Kidney (tissue), 14 donors: ENCODE results near the gene DYNLT4. TPM values are rescaled to one million over a fixed set of nuclear protein-coding genes. Genes with fewer than 3 reads are reported as not detected.

Experiments used
- DNase-seq, 5 donors: peaks; one replicate each; pipeline ENCODE4 v3.0.0-alpha.2; 2013 to 2020
- FAIRE-seq: peaks from 2 replicates; lab custom pipeline; 2012; peaks lifted over from hg19 to GRCh38; lab: Jason Lieb, UNC
- H3K27ac ChIP-seq, 2 donors: one replicate each; pipeline ENCODE4 v1.7.0; 2013; ENCODE audit warnings: low read depth in 2 of 2, low read length in 2 of 2, inconsistent platforms in 1 of 2
- H3K27me3 ChIP-seq: one replicate; pipeline ENCODE4 v1.7.1; 2013; ENCODE audit warnings: low read length, inconsistent platforms; ENCODE audit not compliant: control insufficient read depth, insufficient read depth
- H3K36me3 ChIP-seq, 3 donors: one replicate each; pipeline versions ENCODE4 v1.7.0 to v1.7.1; 2013; ENCODE audit warnings: low read length in 3 of 3, control low read depth in 1 of 3, inconsistent platforms in 1 of 3; ENCODE audit not compliant: insufficient read depth in 3 of 3, control insufficient read depth in 2 of 3
- H3K4me1 ChIP-seq, 3 donors: one replicate each; pipeline versions ENCODE4 v1.7.0 to v1.7.1; 2013; ENCODE audit warnings: low read length in 3 of 3, inconsistent platforms in 1 of 3, low read depth in 1 of 3; ENCODE audit not compliant: control insufficient read depth in 2 of 3, insufficient read depth in 2 of 3
- H3K4me3 ChIP-seq, 3 donors: one replicate each; pipeline versions ENCODE4 v1.7.0 to v1.8.1; 2013; ENCODE audit warnings: low read length in 3 of 3, control low read depth in 1 of 3, inconsistent platforms in 1 of 3
- H3K9ac ChIP-seq, 3 donors: one replicate each; pipeline versions ENCODE4 v1.7.0 to v1.7.1; 2013; ENCODE audit warnings: low read length in 3 of 3, control low read depth in 1 of 3, inconsistent platforms in 1 of 3
- H3K9me3 ChIP-seq, 3 donors: one replicate each; pipeline versions ENCODE4 v1.7.0 to v1.7.1; 2013; ENCODE audit warnings: low read length in 3 of 3, control low read depth in 1 of 3, inconsistent platforms in 1 of 3; ENCODE audit not compliant: control insufficient read depth in 2 of 3, insufficient read depth in 1 of 3
- intact Hi-C: fragments of 100-400 bp; cut with DNase I; formaldehyde crosslinking; loops from one replicate; pipeline ENCODE4 v1.11.1; 2022
- polyA plus RNA-seq: library from polyadenylated mRNA; stranded (reverse); fragments of 350-450 nt; fragmentation: Illumina TruSeq; extraction: RNeasy Lipid Tissue Mini Kit (QIAGEN cat#74804); gene quantifications from one replicate; pipeline ENCODE4 v1.2.3, GENCODE V29; 2014; ENCODE audit warnings: low read depth, low replicate concordance; ENCODE audit not compliant: insufficient read depth
- total RNA-seq: library from RNA; stranded (reverse); fragmentation: NEBNext Ultra II Directional; extraction: Animal tissue kit (Norgen Biotek cat#: 25700); gene quantifications from one replicate; pipeline ENCODE4 v1.2.1, GENCODE V29; 2021
- TF ChIP-seq, protein P1 (sequence below): IDR thresholded peaks from 3 replicates; pipeline ENCODE4 v1.5.1; 2012; ENCODE audit warnings: mild to moderate bottlenecking, moderate library complexity, borderline replicate concordance; ENCODE audit not compliant: insufficient read depth; ENCODE audit errors: extremely low read depth
- donor health status: control.
- donor health status: control.
- donor health status: control.
- donor health status: control.
- donor health status: control.
- donor health status: DM: yes; HTN: yes; CAD: no.
- donor health status: Normal renal cell carcinoma (clear cell type).

The DYNLT4 gene
- total and polyA plus RNA-seq, 2 donors from 2014 or later: 1.2 TPM; not detected in 1

DNA sequence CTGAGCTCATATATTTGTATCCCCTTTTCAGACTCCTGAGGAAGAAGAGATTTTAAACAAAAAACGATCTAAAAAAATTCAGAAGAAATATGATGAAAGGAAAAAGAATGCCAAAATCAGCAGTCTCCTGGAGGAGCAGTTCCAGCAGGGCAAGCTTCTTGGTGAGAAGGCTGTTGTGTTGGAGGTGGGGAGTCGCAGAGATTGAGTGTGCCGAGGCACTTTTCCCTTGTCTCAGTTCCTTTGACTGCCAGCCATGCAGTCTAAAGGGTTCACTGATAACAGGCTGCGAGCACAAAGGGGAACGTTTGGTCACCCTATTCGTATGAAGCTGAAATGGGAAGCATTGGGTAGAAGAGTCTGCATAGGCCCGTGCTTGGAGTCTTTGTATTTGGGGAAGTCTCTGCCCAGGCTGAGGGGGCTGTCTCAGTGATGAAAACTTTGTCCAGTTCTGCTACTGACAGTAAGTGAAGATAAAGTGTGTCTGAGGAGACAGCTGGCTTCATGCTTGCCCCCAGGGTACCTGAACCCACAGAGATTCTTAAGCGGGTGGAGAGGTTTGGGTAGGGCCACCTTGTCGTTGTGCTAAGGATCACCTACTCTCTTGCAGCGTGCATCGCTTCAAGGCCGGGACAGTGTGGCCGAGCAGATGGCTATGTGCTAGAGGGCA, 29.0 kb downstream of the DYNLT4 start:
- TF ChIP-seq, protein P1, sequence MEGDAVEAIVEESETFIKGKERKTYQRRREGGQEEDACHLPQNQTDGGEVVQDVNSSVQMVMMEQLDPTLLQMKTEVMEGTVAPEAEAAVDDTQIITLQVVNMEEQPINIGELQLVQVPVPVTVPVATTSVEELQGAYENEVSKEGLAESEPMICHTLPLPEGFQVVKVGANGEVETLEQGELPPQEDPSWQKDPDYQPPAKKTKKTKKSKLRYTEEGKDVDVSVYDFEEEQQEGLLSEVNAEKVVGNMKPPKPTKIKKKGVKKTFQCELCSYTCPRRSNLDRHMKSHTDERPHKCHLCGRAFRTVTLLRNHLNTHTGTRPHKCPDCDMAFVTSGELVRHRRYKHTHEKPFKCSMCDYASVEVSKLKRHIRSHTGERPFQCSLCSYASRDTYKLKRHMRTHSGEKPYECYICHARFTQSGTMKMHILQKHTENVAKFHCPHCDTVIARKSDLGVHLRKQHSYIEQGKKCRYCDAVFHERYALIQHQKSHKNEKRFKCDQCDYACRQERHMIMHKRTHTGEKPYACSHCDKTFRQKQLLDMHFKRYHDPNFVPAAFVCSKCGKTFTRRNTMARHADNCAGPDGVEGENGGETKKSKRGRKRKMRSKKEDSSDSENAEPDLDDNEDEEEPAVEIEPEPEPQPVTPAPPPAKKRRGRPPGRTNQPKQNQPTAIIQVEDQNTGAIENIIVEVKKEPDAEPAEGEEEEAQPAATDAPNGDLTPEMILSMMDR: no peak
- no peak for FAIRE-seq
- Histone ChIP-seq H3K27me3 (no peaks in the 10 kb centered on the region), H3K9ac (no peak overlapping the region), H3K4me3 (no peak overlapping the region), H3K4me1 (peaks cover 0 to 6% (median 6%) of the 10 kb centered on the region in 3 donors), H3K36me3 (peaks cover 4 to 20% (median 7%) of the 10 kb centered on the region in 3 donors), H3K9me3 (no peaks in the 10 kb centered on the region), H3K27ac (no peak overlapping the region)
- peak in 1 of 5 donors; percentile 41 for DNase-seq
- intact Hi-C loops: no loop called here

DNA sequence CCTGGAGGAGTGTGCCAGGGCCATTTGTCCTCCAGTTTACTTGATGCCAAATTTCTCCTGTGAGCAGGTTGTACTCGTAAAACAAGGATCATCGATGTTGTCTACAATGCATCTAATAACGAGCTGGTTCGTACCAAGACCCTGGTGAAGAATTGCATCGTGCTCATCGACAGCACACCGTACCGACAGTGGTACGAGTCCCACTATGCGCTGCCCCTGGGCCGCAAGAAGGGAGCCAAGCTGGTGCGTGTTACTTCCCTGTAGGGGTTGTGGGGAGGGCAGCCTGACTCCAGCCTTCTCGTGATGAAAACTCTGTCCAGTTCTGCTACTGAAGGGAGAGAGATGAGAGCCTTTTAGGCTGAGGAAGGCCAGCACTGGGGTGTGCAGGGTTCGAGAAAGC, 29.6 kb downstream of the DYNLT4 start:
- Histone ChIP-seq H3K36me3 (peaks cover 4 to 20% (median 7%) of the 10 kb centered on the region in 3 donors), H3K4me1 (peaks cover 0 to 6% (median 6%) of the 10 kb centered on the region in 3 donors), H3K4me3 (no peak overlapping the region), H3K9me3 (no peaks in the 10 kb centered on the region), H3K27ac (no peak overlapping the region), H3K27me3 (no peaks in the 10 kb centered on the region), H3K9ac (peak overlapping the region in 1 of 3 donors; percentile 34)
- FAIRE-seq: no peak
- peak in 1 of 5 donors; percentile 54 for DNase-seq
- TF ChIP-seq, protein P1: no peak
- intact Hi-C loops: no loop called here

DNA sequence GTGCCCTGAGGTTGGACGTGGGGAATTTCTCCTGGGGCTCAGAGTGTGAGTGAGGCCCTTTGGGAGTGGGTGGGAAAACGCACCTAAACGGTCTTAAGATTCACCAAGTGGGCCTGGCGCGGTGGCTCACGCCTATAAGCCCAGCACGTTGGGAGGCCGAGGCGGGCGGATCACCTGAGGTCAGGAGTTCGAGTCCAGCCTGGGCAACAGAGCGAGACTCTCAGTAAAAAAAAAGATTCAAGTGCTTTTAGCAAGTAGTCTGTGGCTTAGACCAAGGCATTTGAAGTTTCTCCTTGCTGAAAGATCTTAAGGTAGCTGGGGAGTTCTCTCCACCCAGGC, 30.5 kb downstream of the DYNLT4 start:
- H3K36me3 ChIP-seq: peaks cover 4 to 20% (median 7%) of the 10 kb centered on the region in 3 donors
- FAIRE-seq (no peak), DNase-seq (no peak)
- no peaks in the 10 kb centered on the region for H3K9me3 ChIP-seq
- H3K4me1 ChIP-seq: peaks cover 0 to 6% (median 6%) of the 10 kb centered on the region in 3 donors
- no peaks in the 10 kb centered on the region for H3K27me3 ChIP-seq
- intact Hi-C loops: no loop called here
- TF ChIP-seq, protein P1: no peak
- peak overlapping the region; percentile 84 to 98 (median 97) for H3K4me3 ChIP-seq
- no peak overlapping the region for H3K27ac ChIP-seq
- H3K9ac ChIP-seq: peak overlapping the region in 2 of 3 donors; percentile 94 to 98
